Mesendoderm (in vitro differentiated cells): Measurements from ENCODE around the gene NSL1.

ENCODE experiments used
- DNase-seq: peaks from one replicate; pipeline ENCODE4 v3.0.0; 2013
- H2AK5ac ChIP-seq: 2 replicates; pipeline ENCODE4 v1.6.1; 2013; ENCODE audit warnings: low read length, inconsistent platforms
- H2BK120ac ChIP-seq: 2 replicates; pipeline ENCODE4 v1.6.1; 2013; ENCODE audit warnings: low read depth, mild to moderate bottlenecking, low read length, moderate library complexity, mixed read lengths
- H2BK15ac ChIP-seq: replicated peaks from 2 replicates; pipeline ENCODE4 v1.6.1; 2013; ENCODE audit warnings: low read depth, mild to moderate bottlenecking, moderate library complexity
- H2BK5ac ChIP-seq: 2 replicates; pipeline ENCODE4 v1.6.1; 2013; ENCODE audit warnings: low read length, inconsistent platforms
- H3K18ac ChIP-seq: 2 replicates; pipeline ENCODE4 v1.6.1; 2013; ENCODE audit warnings: mild to moderate bottlenecking, low read length, mixed read lengths
- H3K23ac ChIP-seq: one replicate; pipeline ENCODE4 v1.6.1; 2013; ENCODE audit warnings: low read length
- H3K27ac ChIP-seq: 2 replicates; pipeline ENCODE4 v1.5.1; 2013; ENCODE audit warnings: low read depth, mild to moderate bottlenecking, inconsistent platforms, low read length, moderate library complexity
- H3K27me3 ChIP-seq: 2 replicates; pipeline ENCODE4 v1.6.1; 2013; ENCODE audit warnings: low read length, control low read depth, mild to moderate bottlenecking, inconsistent platforms; ENCODE audit not compliant: insufficient read depth, poor library complexity
- H3K36me3 ChIP-seq: 2 replicates; pipeline ENCODE4 v1.6.1; 2013; ENCODE audit warnings: low read length, inconsistent platforms; ENCODE audit not compliant: control insufficient read depth, insufficient read depth
- H3K4ac ChIP-seq: one replicate; pipeline ENCODE4 v1.6.1; 2013; ENCODE audit warnings: low read depth, mild to moderate bottlenecking, low read length, moderate library complexity
- H3K4me1 ChIP-seq: 2 replicates; pipeline ENCODE4 v1.6.1; 2013; ENCODE audit warnings: low read depth, low read length, inconsistent platforms; ENCODE audit not compliant: control insufficient read depth
- H3K4me2 ChIP-seq: 2 replicates; pipeline ENCODE4 v1.6.1; 2013; ENCODE audit warnings: low read length
- H3K4me3 ChIP-seq: 2 replicates; pipeline ENCODE4 v1.5.1; 2013; ENCODE audit warnings: mild to moderate bottlenecking, low read length
- H3K56ac ChIP-seq: one replicate; pipeline ENCODE4 v1.6.1; 2013; ENCODE audit warnings: low read length
- H3K79me1 ChIP-seq: 2 replicates; pipeline ENCODE4 v1.6.1; 2013; ENCODE audit warnings: low read length, inconsistent platforms
- H3K79me2 ChIP-seq: 2 replicates; pipeline ENCODE4 v1.6.1; 2013; ENCODE audit warnings: mild to moderate bottlenecking, low read length; ENCODE audit not compliant: control insufficient read depth, insufficient read depth
- H3K9ac ChIP-seq: 2 replicates; pipeline ENCODE4 v1.6.1; 2013; ENCODE audit warnings: low read length, inconsistent platforms
- H4K5ac ChIP-seq: one replicate; pipeline ENCODE4 v1.6.1; 2013; ENCODE audit warnings: low read length
- H4K8ac ChIP-seq: one replicate; pipeline ENCODE4 v1.6.1; 2013; ENCODE audit warnings: low read depth, mild to moderate bottlenecking, control low read depth, low read length, moderate library complexity
- WGBS: extraction: QIAGEN DNeasy Blood & Tissue Kit; methylation state at CpG from one replicate; pipeline ENCODE4 v1.1.7; 2013; ENCODE audit warnings: low lambda C conversion rate, missing lambda C conversion rate; ENCODE audit not compliant: insufficient coverage; ENCODE audit errors: extremely low coverage; 5-methylcytosine and 5-hydroxymethylcytosine counted together

NSL1 gene

DNA sequence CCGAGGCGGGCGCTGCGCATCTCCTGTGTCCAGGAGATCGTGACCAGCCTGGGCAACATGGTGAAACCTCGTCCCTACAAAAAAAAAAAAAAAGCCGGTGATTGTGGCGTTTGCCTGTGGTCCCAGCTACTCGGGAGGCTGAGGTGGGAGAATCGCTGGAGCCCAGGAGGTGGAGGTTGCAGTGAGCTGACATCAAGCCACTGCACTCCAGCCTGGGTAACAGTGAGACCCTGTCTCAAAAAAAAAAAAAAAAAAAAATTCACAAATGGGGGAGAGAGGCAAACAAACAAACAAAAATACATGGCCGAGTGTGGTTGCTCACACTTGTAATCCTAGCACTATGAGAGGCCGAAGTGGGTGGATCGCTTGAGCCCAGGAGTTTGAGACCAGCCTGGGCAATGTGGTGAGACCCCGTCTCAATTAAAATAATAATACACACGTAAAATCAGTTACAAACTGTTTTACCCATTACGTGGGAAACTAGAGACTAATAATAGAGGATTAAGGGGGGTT is 875 bp upstream of the NSL1 start:
- peak overlapping the region; percentile 49 for H3K27ac ChIP-seq
- H3K4ac ChIP-seq, result peak overlapping the region; percentile 71
- H3K4me3 ChIP-seq, result peak overlapping the region; percentile 87
- H3K4me2 ChIP-seq, result peak overlapping the region; percentile 74
- H3K36me3 ChIP-seq, result no peaks in the 10 kb centered on the region
- no CpG with 5 or more reads among the region's 16 CpGs for WGBS
- H2BK5ac ChIP-seq, result no peak overlapping the region
- H4K5ac ChIP-seq, result peak overlapping the region; percentile 89
- H3K4me1 ChIP-seq, result no peaks in the 10 kb centered on the region
- H2AK5ac ChIP-seq, result no peak overlapping the region
- H3K9ac ChIP-seq, result peak overlapping the region; percentile 90
- H3K79me1 ChIP-seq, result no peaks in the 10 kb centered on the region
- no peak overlapping the region for H4K8ac ChIP-seq
- peak overlapping the region; percentile 96 for H3K56ac ChIP-seq
- H2BK15ac ChIP-seq, result no peak overlapping the region
- no peak for DNase-seq
- no peaks in the 10 kb centered on the region for H3K27me3 ChIP-seq
- no peak overlapping the region for H3K18ac ChIP-seq
- H2BK120ac ChIP-seq, result no peak overlapping the region
- peaks cover 5% of the 10 kb centered on the region for H3K79me2 ChIP-seq
- H3K23ac ChIP-seq, result no peak overlapping the region

DNA sequence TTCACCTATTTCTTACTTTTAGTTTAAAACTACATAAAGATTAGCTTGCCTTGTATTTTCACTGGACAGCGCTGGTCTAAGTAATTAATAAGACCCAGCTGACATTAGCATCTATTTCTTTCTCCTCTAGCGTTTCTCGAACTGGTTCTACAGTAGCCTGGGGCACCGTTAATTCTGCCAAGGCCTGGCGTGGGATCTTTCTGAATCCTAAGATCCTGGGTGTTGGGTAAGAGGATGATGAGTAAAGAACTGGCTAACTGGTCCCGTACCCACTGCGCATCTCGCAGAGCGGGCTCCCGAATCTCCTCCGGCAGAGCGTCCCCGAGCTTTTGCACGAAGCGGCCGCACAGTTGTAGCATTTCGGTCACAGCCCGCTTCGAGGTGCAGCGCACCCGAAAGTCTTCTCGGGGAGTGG is 309 bp downstream of the NSL1 start:
- H3K9ac ChIP-seq, result peak overlapping the region; percentile 90
- no peaks in the 10 kb centered on the region for H3K4me1 ChIP-seq
- no peak for DNase-seq
- no peaks in the 10 kb centered on the region for H3K27me3 ChIP-seq
- no peak overlapping the region for H4K5ac ChIP-seq
- H2AK5ac ChIP-seq, result no peak overlapping the region
- H3K4ac ChIP-seq, result peak overlapping the region; percentile 41
- H3K79me1 ChIP-seq, result no peaks in the 10 kb centered on the region
- H3K18ac ChIP-seq, result peak overlapping the region; percentile 15
- peaks cover 5% of the 10 kb centered on the region for H3K79me2 ChIP-seq
- no CpG with 5 or more reads among the region's 22 CpGs for WGBS
- H3K36me3 ChIP-seq, result no peaks in the 10 kb centered on the region
- peak overlapping the region; percentile 54 for H2BK5ac ChIP-seq
- H2BK120ac ChIP-seq, result no peak overlapping the region
- no peak overlapping the region for H3K23ac ChIP-seq
- H3K4me3 ChIP-seq, result peak overlapping the region; percentile 97
- peak overlapping the region; percentile 96 for H3K56ac ChIP-seq
- no peak overlapping the region for H4K8ac ChIP-seq
- no peak overlapping the region for H2BK15ac ChIP-seq
- peak overlapping the region; percentile 68 for H3K4me2 ChIP-seq
- H3K27ac ChIP-seq, result no peak overlapping the region

DNA sequence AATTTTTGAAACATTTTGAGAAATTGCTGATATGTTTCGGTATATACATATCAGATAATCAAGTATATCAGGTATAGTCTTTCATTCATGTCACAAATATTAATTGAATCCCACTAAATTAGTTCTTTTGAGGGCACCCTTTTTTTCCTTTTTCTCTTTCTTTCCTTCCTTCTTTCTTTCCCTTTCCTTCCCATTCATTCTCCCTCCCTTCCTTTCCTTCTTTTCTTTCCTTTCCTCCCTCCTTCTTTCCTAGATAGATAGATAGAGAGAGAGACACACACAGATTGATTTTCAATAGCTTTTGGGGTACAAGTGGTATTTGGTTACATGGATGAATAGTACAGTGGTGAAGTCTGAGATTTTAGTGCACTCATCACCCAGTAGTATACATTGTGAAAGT is 5.7 kb downstream of the NSL1 start:
- Histone ChIP-seq H3K79me1 (no peaks in the 10 kb centered on the region), H3K79me2 (peaks cover 1% of the 10 kb centered on the region), H4K8ac (no peak overlapping the region), H3K4me2 (no peak overlapping the region), H3K4me3 (no peak overlapping the region), H2BK120ac (no peak overlapping the region), H2BK15ac (no peak overlapping the region), H3K18ac (no peak overlapping the region), H3K23ac (no peak overlapping the region), H3K4me1 (no peaks in the 10 kb centered on the region), H3K56ac (no peak overlapping the region), H3K9ac (no peak overlapping the region), H2AK5ac (no peak overlapping the region), H3K27me3 (no peaks in the 10 kb centered on the region), H4K5ac (no peak overlapping the region), H3K36me3 (no peaks in the 10 kb centered on the region), H3K27ac (no peak overlapping the region), H3K4ac (no peak overlapping the region), H2BK5ac (no peak overlapping the region)
- WGBS, result no CpG with 5 or more reads among the region's 1 CpG
- DNase-seq, result no peak

DNA sequence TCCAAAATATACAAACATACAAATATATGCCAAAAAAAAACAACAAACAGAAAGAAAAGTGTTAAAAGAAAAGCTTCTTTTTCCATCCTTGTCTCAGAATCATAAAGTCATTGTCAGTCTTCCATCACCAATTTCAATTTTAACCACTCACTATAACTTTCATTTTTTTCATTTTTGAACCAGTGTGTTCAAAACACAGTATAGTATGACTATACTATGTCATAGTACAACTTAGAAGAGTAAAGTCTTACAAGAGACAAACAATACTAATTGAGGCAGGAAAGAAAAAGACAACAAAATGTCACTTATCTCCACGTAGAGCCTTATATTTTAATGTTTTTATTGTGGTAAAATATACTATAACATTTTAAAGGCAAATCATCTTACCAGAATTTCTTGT is 7.6 kb downstream of the NSL1 start:
- Histone ChIP-seq H3K4me3 (no peak overlapping the region), H4K8ac (no peak overlapping the region), H3K9ac (no peak overlapping the region), H3K18ac (no peak overlapping the region), H3K4ac (no peak overlapping the region), H2BK5ac (no peak overlapping the region), H3K79me1 (no peaks in the 10 kb centered on the region), H2BK120ac (no peak overlapping the region), H3K27ac (no peak overlapping the region), H3K36me3 (no peaks in the 10 kb centered on the region), H2BK15ac (no peak overlapping the region), H3K23ac (no peak overlapping the region), H3K79me2 (no peaks in the 10 kb centered on the region), H3K4me2 (no peak overlapping the region), H2AK5ac (no peak overlapping the region), H3K27me3 (no peaks in the 10 kb centered on the region), H3K56ac (no peak overlapping the region), H4K5ac (no peak overlapping the region), H3K4me1 (no peaks in the 10 kb centered on the region)
- DNase-seq, result no peak
- no CpG with 5 or more reads among the region's 1 CpG for WGBS

DNA sequence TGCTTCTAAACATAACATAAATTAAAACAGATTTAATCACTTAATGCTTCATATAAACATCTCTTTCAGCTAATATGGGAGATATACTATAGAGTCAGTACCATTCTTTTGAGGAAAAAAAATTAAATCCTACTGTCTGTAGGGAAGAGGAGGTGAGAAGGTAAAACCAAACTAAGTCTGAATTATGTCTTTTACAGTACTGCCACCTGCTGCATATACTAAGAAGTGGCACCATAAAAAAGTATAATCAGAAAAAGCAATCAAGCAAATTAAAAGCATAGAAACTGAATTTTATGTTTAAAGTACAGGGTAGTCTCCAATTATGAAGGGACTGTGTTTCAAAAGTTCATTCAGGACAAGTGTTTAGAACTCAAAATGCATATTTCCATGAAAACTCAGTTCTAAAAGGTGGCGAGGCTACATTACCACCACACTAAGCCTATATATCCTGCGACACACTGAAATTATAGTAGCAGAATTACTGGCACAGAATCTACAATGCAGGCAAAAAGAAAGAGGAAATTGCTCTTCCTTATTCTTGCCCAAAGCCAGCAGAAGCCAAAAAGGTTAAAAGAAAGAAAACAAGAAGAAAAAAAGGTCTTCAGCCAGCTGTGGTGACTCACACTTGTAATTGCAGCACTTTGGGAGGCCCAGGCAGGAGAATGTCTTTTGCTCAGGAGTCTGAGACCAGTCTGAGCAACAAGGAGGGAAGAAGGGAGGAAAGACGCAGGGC is 9.0 kb downstream of the NSL1 start:
- peak; percentile 32 for DNase-seq
- WGBS, result no CpG with 5 or more reads among the region's 3 CpGs
- no peaks in the 10 kb centered on the region for H3K79me1 ChIP-seq
- H3K4me3 ChIP-seq, result no peak overlapping the region
- H3K4ac ChIP-seq, result no peak overlapping the region
- no peak overlapping the region for H2AK5ac ChIP-seq
- H4K5ac ChIP-seq, result no peak overlapping the region
- no peaks in the 10 kb centered on the region for H3K36me3 ChIP-seq
- no peaks in the 10 kb centered on the region for H3K79me2 ChIP-seq
- no peak overlapping the region for H3K56ac ChIP-seq
- no peak overlapping the region for H3K4me2 ChIP-seq
- no peaks in the 10 kb centered on the region for H3K27me3 ChIP-seq
- no peak overlapping the region for H4K8ac ChIP-seq
- H3K4me1 ChIP-seq, result no peaks in the 10 kb centered on the region
- no peak overlapping the region for H3K9ac ChIP-seq
- no peak overlapping the region for H3K27ac ChIP-seq
- H2BK120ac ChIP-seq, result no peak overlapping the region
- H3K23ac ChIP-seq, result no peak overlapping the region
- H2BK15ac ChIP-seq, result no peak overlapping the region
- no peak overlapping the region for H3K18ac ChIP-seq
- no peak overlapping the region for H2BK5ac ChIP-seq

DNA sequence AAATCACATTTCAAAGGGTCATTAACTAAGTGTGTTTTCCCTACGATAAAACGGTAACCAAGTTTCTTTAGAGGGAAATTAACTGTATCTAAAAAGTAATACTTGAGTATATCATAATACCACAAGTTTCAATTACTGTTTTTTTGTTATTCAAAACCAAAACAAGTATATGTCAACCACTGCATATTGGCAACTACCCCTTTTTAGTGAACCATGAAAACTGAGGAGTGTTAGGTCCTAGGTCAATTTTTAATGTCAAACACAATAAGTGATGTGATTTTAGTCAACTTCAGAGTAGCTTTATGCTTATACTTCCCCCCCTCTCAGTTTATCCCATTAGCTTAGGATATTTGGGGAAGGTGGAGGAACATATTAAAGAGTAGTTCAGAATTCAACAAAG is 10.4 kb downstream of the NSL1 start:
- no peak overlapping the region for H3K56ac ChIP-seq
- H3K79me2 ChIP-seq, result no peaks in the 10 kb centered on the region
- no peak overlapping the region for H3K23ac ChIP-seq
- H3K36me3 ChIP-seq, result no peaks in the 10 kb centered on the region
- H4K5ac ChIP-seq, result no peak overlapping the region
- no peak overlapping the region for H3K18ac ChIP-seq
- DNase-seq, result no peak
- no peaks in the 10 kb centered on the region for H3K4me1 ChIP-seq
- no peak overlapping the region for H4K8ac ChIP-seq
- H3K4me2 ChIP-seq, result no peak overlapping the region
- H2AK5ac ChIP-seq, result no peak overlapping the region
- H2BK120ac ChIP-seq, result no peak overlapping the region
- no peak overlapping the region for H3K4ac ChIP-seq
- WGBS, result no CpG with 5 or more reads among the region's 2 CpGs
- no peaks in the 10 kb centered on the region for H3K79me1 ChIP-seq
- H2BK5ac ChIP-seq, result no peak overlapping the region
- H3K4me3 ChIP-seq, result no peak overlapping the region
- H3K27ac ChIP-seq, result no peak overlapping the region
- no peaks in the 10 kb centered on the region for H3K27me3 ChIP-seq
- H3K9ac ChIP-seq, result no peak overlapping the region
- H2BK15ac ChIP-seq, result no peak overlapping the region
